Gastroesophageal sphincter (tissue), 3 donors: Measurements from ENCODE around the gene AQP6.

Source experiments
- CTCF ChIP-seq, 4 experiments: fragments of 200-600 bp in 2 of 4; fragments of 450-650 bp in 2 of 4; sonication (generic) in 1 of 4; IDR thresholded peaks; one replicate each; pipeline ENCODE4 v1.5.1; 2017 to 2019; ENCODE audit warnings: antibody characterized with exemption in 4 of 4, mild to moderate bottlenecking in 2 of 4, moderate library complexity in 2 of 4
- POLR2A ChIP-seq, 2 donors: fragments of 450-650 bp; IDR thresholded peaks; one replicate each; pipeline ENCODE4 v1.6.1; 2017; ENCODE audit warnings: antibody characterized with exemption in 2 of 2, mild to moderate bottlenecking in 2 of 2, moderate library complexity in 1 of 2

GRCh38 chr12:49934505-49934904 is 38.2 kb upstream of the AQP6 start:
- no peak for TF ChIP-seq CTCF (IDR thresholded peaks at IDR 0.05)
- no peak for TF ChIP-seq POLR2A (IDR thresholded peaks at IDR 0.05)
